HL-60 (cell line): ENCODE results near the gene LRIT2.

Experiments used
- POLR2AphosphoS5 ChIP-seq: IDR thresholded peaks from 2 replicates; pipeline ENCODE4 v1.6.1; 2012; ENCODE audit warnings: low read depth
- TF ChIP-seq, protein P1 (sequence below): IDR thresholded peaks from one replicate; pipeline ENCODE4 v1.5.1; 2011; ENCODE audit warnings: low read length, control low read depth, inconsistent platforms; ENCODE audit not compliant: insufficient read depth

DNA sequence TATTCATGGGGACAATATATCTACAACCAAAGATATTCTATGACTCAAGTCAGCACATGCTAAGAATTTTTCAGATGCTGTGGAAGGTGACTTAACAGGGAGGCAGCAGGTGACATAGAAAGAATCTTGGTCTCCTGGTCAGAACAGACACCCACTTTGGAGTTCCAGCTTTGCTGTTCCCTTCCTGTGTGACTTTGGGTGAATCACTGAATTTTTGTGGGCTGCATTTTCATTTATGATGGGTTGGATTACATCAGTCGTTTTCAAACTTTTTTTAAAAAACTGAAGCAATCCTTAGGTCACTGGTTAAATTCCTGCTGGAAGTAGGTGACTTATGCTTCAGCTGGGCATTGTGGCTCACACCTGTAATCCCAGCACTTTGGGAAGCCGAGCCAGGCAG, 44.4 kb upstream of the LRIT2 start:
- TF ChIP-seq, protein P1, sequence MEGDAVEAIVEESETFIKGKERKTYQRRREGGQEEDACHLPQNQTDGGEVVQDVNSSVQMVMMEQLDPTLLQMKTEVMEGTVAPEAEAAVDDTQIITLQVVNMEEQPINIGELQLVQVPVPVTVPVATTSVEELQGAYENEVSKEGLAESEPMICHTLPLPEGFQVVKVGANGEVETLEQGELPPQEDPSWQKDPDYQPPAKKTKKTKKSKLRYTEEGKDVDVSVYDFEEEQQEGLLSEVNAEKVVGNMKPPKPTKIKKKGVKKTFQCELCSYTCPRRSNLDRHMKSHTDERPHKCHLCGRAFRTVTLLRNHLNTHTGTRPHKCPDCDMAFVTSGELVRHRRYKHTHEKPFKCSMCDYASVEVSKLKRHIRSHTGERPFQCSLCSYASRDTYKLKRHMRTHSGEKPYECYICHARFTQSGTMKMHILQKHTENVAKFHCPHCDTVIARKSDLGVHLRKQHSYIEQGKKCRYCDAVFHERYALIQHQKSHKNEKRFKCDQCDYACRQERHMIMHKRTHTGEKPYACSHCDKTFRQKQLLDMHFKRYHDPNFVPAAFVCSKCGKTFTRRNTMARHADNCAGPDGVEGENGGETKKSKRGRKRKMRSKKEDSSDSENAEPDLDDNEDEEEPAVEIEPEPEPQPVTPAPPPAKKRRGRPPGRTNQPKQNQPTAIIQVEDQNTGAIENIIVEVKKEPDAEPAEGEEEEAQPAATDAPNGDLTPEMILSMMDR = no peak
- no peak for TF ChIP-seq POLR2AphosphoS5
